PFSK-1 (cell line): ENCODE results near the gene TXNIP.

Experiments used
- FOXP2 ChIP-seq: optimal IDR thresholded peaks from 2 replicates; pipeline ENCODE3; 2011; ENCODE audit warnings: borderline replicate concordance, control low read depth, inconsistent platforms; ENCODE audit not compliant: insufficient read depth; ENCODE audit errors: extremely low read length, extremely low read depth
- POLR2AphosphoS5 ChIP-seq: IDR thresholded peaks from 2 replicates; pipeline ENCODE4 v1.6.1; 2012; ENCODE audit warnings: low read depth, mild to moderate bottlenecking, control low read depth, low read length, moderate library complexity
- REST ChIP-seq, 2 experiments: IDR thresholded peaks; 2 replicates each; pipeline versions ENCODE4 v1.6.1 to v1.8.0; 2011 to 2012; ENCODE audit warnings: low read depth in 2 of 2, low read length in 2 of 2, control low read depth in 1 of 2, inconsistent platforms in 1 of 2, mild to moderate bottlenecking in 1 of 2, moderate library complexity in 1 of 2; ENCODE audit not compliant: insufficient read depth in 1 of 2
- SIN3A ChIP-seq: IDR thresholded peaks from 2 replicates; pipeline ENCODE4 v1.6.1; 2012; ENCODE audit warnings: mild to moderate bottlenecking, low read length, moderate library complexity, borderline replicate concordance; ENCODE audit not compliant: insufficient read depth
- TAF1 ChIP-seq: IDR thresholded peaks from 2 replicates; pipeline ENCODE4 v1.6.1; 2012; ENCODE audit warnings: low read length, control low read depth, borderline replicate concordance; ENCODE audit not compliant: insufficient read depth

The TXNIP gene

GRCh38 chr1:145961109-145961424 lies 35.3 kb downstream of the TXNIP start:
- TF ChIP-seq REST (IDR thresholded peaks at IDR 0.05; ENCODE audit: insufficient read depth in 1 of 2, low read depth in 2 of 2, low read length in 2 of 2) (no peak), SIN3A (no peak), FOXP2 (no peak), TAF1 (no peak), POLR2AphosphoS5 (no peak)

- TF ChIP-seq REST (IDR thresholded peaks at IDR 0.05; ENCODE audit: insufficient read depth in 1 of 2, low read depth in 2 of 2, low read length in 2 of 2): no peak
- TF ChIP-seq SIN3A: no peak
- no peak for TF ChIP-seq POLR2AphosphoS5
- TF ChIP-seq FOXP2: no peak
- TF ChIP-seq TAF1: no peak
These were observed 35.8 kb downstream of the TXNIP start for GRCh38 chr1:145960468-145961108.

GRCh38 chr1:145959957-145960467 lies 36.4 kb downstream of the TXNIP start:
- TF ChIP-seq FOXP2 (no peak), POLR2AphosphoS5 (no peak), TAF1 (no peak), SIN3A (no peak), REST (IDR thresholded peaks at IDR 0.05; ENCODE audit: insufficient read depth in 1 of 2, low read depth in 2 of 2, low read length in 2 of 2) (no peak)

GRCh38 chr1:145959333-145959732 lies 37.0 kb downstream of the TXNIP start:
- no peak for TF ChIP-seq TAF1
- TF ChIP-seq REST (IDR thresholded peaks at IDR 0.05; ENCODE audit: insufficient read depth in 1 of 2, low read depth in 2 of 2, low read length in 2 of 2): no peak
- TF ChIP-seq SIN3A: no peak
- TF ChIP-seq POLR2AphosphoS5: no peak
- TF ChIP-seq FOXP2: no peak

- TF ChIP-seq POLR2AphosphoS5: no peak
- TF ChIP-seq SIN3A: no peak
- TF ChIP-seq REST (IDR thresholded peaks at IDR 0.05; ENCODE audit: insufficient read depth in 1 of 2, low read depth in 2 of 2, low read length in 2 of 2): no peak
- TF ChIP-seq FOXP2: no peak
- no peak for TF ChIP-seq TAF1
These were observed 37.6 kb downstream of the TXNIP start for GRCh38 chr1:145958734-145959133.
